GM20000 (cell line): ENCODE measurements around the gene LILRA1.
A peak's percentile ranks its signal among the peaks of the same experiment; 100 is the strongest.
"Not testable (repeated sequence)": the region's sequence is repeated elsewhere in the genome, so short reads cannot be mapped to it uniquely, and the experiment has no call there.

Source experiments
- DNase-seq: peaks from one replicate; pipeline ENCODE4 v3.0.0; 2012; ENCODE audit warnings: low spot score
- CTCF ChIP-seq: IDR thresholded peaks from 2 replicates; pipeline ENCODE4 v1.5.1; 2012; ENCODE audit warnings: mild to moderate bottlenecking, control low read depth; ENCODE audit errors: extremely low read depth, missing control alignments

The LILRA1 gene

DNA sequence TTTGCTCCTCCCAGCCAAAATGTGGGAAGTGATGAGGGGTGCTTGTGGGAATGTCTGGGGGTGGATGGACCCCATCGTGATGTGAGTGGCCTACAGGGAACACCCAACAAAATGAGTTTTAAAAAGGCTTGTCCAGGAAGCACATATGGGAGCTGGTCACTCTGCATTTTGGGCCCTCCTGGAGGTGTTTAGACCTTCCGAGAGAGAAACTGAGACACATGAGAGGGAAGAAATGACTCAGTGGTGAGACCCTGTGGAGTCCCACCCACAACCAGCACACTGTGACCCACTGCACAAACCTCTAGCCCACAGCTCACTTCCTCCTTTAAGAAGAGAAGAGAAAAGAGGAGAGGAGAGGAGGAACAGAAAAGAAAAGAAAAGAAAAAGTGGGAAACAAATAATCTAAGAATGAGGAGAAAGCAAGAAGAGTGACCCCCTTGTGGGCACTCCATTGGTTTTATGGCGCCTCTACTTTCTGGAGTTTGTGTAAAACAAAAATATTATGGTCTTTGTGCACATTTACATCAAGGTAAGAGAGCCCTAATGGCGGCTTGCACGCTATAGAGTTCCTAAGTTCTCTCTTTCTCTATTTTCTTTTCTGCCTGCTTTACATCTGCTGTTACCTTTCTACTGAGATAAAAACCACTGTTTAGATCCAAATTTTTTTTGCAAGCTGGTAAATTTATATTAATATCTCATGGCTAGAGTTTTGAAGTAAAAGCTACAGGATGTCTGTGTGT lies 23.6 kb downstream of the LILRA1 start:
- no peak for TF ChIP-seq CTCF
- peak; percentile 64 for DNase-seq

DNA sequence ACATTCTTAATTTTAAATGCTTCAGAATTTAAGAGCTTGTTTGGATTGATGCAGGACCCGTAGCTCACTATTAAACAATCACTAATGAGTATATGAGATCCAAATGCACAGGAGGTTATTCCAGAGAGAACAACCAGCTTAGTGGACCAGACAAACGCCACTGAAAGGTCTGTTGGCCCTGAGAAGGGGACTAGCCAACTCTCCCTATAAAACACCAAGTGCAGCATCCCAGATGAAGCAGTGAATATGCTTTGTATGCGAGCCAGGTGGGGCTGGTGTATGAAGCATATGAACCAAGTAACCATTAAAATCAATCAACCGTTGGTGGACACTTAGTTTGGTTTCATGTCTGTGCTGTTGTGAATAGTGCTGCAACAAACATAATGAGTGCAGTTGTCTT lies 27.0 kb downstream of the LILRA1 start:
- no peak for DNase-seq

DNA sequence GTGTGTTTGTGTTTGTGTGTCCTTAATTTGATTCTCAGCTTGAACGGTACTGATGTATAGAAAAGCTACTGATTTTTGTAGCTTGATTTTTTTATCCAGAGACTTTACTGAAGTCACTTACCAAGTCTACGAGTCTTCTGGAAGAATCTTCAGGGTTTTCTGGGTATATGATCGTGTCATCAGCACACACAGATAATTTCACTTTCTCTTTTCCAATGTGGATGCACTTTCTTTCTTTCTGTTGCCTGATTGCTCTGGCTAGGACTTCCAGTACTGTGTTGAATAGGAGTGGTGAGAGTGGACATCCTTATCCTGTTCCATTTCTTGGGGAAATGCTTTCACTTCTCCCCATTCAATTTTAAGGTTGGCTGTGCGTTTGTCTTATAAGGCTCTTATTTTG lies 29.0 kb downstream of the LILRA1 start:
- DNase-seq: no peak
- no peak for TF ChIP-seq CTCF

More for the DNA sequence above, 27.0 kb downstream of the LILRA1 start:
- TF ChIP-seq CTCF: no peak

DNA sequence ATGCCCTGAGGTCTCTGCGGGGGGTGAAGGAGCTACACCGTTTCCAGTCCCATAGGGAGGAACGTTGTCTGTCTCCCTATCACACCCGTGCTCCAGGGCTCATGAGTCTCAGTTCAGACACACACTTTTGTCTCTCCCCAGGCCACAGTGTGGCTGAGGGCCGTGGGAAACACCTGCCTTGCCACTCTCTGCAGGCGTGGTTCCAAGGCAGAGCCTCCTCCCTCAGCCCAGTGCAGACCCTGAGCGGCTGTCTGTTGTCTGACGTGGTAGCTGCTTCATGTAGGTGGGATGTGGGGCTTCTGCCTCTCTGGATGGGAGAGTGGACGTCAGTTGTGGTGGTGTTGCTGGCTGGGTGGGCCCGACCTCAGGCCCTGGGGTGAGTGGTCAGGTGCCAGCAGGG lies 30.8 kb downstream of the LILRA1 start:
- DNase-seq: not testable (repeated sequence)

DNA sequence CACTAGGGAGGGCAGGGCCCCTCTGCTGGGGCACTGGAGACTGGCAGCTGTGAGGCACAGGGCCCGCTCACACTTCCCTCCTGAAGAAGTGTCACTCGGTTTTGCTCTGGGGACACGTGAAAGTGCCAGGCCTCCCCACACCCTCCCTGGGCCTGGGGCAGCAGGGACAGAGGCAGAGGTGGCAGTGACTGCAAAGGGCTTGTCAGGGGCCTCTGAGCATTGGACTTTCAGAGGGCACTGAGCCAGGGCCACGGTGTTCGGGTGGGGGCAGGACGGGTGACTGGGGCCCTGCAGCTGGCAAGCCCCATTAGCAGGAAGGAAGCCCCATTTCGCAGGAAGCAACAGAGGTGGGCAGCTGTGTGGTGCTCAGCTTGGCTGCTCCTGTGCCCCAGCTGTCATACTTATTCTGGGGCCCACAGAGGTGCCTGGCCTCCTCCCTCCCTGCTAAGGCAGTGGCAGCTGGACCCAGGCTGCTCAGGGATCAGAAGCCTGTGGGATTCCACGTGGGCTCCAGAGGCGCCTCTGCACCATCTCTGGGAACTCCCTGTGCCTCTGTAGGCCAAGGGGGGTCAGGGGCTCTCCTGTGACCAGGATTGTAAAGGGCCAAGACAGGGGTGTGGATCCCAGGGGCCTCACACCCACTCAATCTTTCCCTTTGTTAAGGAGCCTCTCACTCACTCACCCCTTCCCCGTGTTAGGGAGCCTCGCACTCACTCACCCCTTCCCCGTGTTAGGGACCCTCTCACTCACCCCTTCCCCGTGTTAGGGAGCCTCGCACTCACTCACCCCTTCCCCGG lies 31.7 kb downstream of the LILRA1 start:
- DNase-seq: not testable (repeated sequence)

- DNase-seq: no peak
- no peak for TF ChIP-seq CTCF
Measured at GRCh38 chr19:54626757-54627156, 33.3 kb downstream of the LILRA1 start.

GRCh38 chr19:54627912-54628311 lies 34.5 kb downstream of the LILRA1 start:
- not testable (repeated sequence) for DNase-seq

DNA sequence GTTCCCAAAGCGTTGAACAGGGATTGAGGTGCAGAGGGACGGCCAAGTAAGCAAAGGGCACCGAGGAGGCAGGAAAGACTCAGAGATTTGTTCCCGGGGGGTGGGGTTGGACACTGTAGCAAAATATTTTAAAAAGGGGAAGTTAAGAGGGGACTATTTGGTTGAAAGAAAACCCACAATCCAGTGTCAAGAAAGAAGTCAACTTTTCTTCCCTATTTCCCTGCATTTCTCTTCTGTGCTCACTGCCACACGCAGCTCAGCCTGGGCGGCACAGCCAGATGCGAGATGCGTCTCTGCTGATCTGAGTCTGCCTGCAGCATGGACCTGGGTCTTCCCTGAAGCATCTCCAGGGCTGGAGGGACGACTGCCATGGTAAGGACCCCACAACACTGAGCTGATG lies 36.8 kb downstream of the LILRA1 start, which contains the start of gene LILRB1:
Gene LILRB1 (plus strand): TSS at position 223 of the 400 bp plus-strand sequence. CDS start 590 bp downstream, outside the sequence.
- not testable (repeated sequence) for DNase-seq

DNA sequence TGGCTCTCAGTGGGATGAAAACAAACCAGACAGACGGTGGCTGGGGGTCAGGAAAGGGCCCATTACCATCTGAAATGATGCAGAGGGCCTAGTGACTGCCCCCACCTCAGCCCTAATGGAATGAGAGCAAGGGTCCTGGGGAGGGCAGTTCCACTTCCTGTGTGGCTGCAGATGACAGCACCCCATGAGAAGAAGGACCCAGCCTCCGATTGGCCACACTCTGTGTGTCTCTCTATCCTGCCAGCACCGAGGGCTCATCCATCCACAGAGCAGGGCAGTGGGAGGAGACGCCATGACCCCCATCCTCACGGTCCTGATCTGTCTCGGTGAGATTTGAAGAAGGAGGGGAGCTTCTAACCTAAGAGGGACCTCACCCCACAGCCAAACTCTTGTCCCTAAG lies 37.4 kb downstream of the LILRA1 start:
- DNase-seq: no peak
- TF ChIP-seq CTCF: no peak

DNA sequence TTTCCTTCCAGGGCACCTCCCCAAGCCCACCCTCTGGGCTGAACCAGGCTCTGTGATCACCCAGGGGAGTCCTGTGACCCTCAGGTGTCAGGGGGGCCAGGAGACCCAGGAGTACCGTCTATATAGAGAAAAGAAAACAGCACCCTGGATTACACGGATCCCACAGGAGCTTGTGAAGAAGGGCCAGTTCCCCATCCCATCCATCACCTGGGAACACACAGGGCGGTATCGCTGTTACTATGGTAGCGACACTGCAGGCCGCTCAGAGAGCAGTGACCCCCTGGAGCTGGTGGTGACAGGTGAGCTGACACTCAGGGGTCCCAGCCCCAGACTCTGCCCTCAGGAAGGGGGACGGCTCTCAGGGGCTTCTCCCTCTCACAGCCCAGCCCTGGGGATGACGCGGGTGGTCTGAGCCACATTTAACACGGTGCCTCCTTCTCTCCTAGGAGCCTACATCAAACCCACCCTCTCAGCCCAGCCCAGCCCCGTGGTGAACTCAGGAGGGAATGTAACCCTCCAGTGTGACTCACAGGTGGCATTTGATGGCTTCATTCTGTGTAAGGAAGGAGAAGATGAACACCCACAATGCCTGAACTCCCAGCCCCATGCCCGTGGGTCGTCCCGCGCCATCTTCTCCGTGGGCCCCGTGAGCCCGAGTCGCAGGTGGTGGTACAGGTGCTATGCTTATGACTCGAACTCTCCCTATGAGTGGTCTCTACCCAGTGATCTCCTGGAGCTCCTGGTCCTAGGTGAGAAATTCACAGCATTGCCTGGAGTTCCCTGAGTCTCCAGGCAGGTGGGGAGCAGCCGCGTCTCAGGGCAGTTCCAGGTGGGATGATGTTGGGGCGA lies 38.3 kb downstream of the LILRA1 start:
- not testable (repeated sequence) for DNase-seq

- not testable (repeated sequence) for DNase-seq
Measured at GRCh38 chr19:54632517-54632916, 39.1 kb downstream of the LILRA1 start.
